Ramos (cell line): ENCODE data around the gene UCP1.

Source experiments
- in situ Hi-C: fragments of 300-500 bp; cut with MboI; formaldehyde crosslinking; loops from one replicate; pipeline ENCODE4 v1.14.3; 2022; ENCODE audit warnings: low sequenced_read_pairs; ENCODE audit not compliant: unreplicated experiment

Gene UCP1, protein sequence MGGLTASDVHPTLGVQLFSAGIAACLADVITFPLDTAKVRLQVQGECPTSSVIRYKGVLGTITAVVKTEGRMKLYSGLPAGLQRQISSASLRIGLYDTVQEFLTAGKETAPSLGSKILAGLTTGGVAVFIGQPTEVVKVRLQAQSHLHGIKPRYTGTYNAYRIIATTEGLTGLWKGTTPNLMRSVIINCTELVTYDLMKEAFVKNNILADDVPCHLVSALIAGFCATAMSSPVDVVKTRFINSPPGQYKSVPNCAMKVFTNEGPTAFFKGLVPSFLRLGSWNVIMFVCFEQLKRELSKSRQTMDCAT

DNA sequence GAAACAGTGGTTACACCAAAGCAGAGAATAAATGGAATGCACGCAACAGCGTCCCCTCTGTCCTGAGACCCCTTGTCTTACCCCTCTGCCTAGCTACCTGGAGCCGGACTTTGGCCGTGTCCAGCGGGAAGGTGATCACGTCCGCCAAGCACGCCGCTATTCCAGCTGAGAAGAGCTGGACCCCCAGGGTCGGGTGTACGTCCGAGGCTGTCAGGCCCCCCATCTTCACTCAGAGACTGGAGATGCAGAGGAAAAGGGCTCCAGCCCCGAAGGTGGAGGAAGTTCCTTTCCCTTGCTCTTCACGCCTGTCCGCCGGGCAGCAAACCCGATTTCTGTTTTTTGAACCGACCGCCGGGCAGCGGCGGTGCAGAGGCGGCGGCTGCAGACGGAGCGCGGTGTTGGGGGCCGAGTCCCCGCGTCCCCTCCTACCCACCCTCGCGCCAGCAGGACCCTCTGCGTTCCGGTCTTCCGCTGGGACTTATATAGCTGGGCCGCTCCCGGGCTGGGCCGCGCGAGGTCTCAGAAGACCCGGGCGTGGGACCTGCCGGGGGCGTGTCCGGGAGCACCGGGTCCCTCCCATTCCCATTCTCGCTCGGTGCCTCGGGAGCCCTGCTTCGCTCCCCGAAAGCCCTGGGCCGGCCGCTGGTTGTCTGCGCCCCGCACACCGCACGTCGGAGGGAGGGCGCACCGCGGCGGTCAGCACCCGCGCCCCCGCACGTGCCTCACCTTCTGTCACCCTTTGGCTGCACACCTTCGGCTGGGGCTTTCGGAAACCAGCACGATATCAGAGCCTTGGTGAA, at the start of gene UCP1:
Gene UCP1 (minus strand): TSS at position 455 of the 800 bp plus-strand sequence. CDS start 232 bp downstream, at position 223.
- in situ Hi-C loops = no loop called here

DNA sequence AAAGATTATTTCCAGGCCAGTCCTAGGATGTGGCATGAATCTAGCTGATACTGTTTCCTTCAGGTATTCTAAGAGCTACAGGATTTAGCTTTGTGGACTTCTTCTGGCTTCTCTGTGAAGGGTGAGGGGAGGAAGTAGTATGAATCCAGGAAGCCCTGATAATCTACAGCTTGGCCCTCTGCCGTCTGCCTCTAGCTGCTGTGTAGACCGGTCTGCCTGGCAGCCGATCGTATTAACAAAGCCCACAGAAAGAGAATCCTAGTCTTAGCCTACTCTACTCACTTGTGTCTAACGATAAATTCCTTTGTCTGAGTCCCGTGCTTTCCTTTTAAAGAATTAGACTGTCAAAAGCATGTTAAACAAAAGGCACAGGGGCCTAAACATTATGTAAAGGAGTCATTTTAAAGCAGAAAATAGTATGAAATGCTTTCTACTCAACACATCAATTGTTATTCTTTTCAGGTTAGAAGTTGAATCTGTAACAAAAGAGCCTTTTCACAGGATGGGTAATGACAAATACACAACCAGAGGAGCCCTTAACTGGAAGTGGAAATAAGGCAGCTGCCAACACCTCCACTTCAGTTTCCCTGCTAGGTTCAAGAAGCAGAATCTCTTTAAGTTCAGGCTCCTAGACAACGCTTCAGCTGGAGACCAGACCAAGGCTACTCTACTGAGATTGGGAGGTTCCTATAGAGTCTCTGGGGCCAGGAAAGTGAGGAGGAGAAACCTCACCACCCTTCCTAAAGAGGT, 48.9 kb upstream of the UCP1 start:
- in situ Hi-C loops = no loop called here

- in situ Hi-C loops = no loop called here
These were observed 46.7 kb upstream of the UCP1 start for GRCh38 chr4:140615451-140615850.

DNA sequence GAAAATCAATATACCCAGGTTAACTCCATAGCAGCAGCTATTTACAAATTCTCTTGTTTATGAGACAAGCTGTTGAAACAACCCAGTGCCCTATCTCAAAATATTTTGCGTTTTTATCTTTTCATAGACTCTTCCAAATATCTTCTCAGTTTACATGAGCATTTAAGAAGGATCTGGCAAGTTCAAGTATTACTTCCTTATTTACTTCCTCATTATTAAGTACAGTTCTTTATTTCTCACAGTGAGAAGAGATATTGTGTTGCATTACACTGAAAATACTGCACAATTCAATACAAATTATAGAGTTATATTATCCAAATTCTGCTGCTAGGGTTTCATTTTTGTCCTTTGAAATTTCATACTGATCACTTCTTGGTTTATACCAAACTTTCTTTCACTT, 43.6 kb upstream of the UCP1 start:
- in situ Hi-C loops = no loop called here

DNA sequence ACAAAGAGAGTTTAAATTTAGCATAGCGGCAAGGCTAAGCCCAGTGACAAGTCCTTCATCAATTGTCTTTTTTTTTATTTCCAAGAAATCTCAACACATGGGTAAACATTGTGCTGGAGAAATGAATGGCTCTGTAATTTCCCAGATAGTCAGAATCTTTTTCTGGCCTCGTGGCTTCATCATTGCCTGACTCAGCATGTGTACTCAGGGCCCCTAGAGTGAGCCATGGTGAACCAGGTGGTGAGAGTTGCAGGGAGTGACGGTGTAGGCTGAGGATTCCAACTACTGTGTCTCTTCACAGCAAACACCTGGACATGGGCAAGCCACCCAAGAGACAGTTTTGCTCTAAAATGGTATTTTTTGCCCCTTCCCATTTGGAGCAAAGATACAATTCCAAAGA, 43.1 kb upstream of the UCP1 start:
- in situ Hi-C loops = no loop called here

DNA sequence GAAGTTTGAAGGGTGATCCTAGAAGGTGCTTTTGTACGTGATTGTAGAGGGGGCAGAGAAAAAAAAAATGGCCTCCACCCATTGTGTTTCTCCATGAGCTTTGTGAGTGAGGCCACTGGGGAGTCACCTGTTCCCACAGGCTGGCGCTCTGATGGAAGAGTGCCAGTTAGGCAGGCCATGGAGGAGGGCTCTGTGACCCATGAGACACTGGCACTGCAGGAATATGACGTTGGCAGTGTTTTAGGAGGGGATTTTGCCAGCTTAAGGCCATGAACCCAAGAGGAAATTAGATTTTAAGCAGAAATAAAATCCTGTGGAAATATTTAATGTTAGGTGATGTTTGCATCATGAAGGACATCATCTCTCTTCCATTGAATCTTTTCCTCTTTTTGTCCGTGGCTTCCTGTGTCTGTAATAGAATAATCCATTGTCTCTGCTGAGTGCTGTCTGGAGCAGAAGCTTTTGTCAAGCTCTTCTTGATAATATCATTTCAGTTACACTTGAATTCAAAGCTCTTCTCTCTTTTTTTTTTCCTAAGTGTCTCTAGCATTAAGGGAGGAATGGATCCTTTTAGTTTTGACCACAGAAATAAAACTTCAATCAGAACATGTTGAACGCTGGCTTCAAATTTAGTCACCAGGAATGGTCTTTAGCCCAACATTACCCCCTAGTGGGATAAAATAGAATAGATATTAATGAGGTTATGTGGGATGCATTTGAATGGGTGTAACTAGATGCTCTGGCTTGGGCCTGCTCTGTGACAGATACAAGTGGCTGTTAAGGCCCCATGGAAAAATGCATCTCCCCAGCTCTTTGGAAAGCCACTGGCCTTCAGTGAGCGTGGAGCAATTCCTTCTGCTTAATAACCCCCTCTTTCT, 41.0 kb upstream of the UCP1 start:
- in situ Hi-C loops = no loop called here

DNA sequence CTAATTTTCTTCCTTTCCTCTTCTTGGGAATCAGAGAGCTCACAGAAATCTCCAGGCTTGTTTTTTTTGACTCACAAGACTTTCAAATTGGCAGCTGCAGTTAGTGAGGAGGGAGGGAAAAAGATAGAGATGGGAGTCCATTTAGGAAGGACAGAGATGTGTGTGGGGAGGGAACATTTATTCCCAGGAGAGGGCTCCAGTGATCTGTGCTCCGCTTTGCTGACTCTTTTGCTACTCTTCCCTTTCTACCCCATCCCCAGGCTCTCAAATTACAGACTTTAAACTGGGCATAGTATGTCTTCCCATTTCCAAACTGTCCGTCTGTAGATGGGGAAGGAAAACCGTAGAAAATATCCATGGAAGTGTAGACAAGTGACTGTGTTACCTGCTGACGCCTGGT, 39.1 kb upstream of the UCP1 start:
- in situ Hi-C loops = no loop called here

- in situ Hi-C loops = no loop called here
These were observed 35.8 kb upstream of the UCP1 start for GRCh38 chr4:140604544-140604943.

DNA sequence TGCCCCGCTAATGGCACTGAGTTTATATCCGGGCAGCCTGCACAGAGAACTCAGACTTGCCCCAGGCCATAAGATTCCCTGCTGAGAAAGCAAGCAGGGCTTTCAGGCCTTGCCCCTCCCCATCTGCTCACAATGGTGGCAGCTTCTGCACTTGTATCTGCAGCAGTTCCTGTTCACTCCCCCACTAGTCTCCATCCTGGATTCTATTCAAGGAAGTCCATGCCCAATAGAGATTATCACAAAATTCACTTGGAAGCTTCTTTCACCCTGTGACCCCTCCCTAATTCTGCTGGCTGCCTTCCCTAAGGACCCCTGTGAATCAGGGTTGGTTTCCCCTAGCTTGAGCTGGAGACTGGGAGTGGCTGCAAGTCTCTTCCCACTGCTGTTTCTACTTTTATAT, 34.5 kb upstream of the UCP1 start:
- in situ Hi-C loops = no loop called here

- in situ Hi-C loops = no loop called here
These were observed 34.0 kb upstream of the UCP1 start for GRCh38 chr4:140602714-140603113.

DNA sequence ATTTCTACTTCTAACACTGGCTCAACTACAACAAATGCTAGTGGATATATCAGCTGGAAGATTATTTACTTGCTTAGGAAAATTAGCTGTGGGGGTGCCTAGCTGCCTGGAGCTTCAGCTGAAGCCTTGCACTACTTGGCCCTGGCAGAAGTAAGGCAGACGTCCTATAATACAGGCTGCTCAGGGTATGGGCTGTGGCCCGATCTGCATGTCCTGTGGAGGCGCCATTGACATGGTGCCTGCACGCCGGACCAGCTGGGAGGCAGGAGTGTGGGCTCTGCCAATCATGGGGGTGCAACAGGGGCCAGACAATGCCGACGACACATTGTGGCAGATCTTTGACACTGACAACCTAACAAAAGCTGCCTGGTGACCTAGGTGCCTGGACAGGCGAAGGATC, 31.6 kb upstream of the UCP1 start:
- in situ Hi-C loops = no loop called here

DNA sequence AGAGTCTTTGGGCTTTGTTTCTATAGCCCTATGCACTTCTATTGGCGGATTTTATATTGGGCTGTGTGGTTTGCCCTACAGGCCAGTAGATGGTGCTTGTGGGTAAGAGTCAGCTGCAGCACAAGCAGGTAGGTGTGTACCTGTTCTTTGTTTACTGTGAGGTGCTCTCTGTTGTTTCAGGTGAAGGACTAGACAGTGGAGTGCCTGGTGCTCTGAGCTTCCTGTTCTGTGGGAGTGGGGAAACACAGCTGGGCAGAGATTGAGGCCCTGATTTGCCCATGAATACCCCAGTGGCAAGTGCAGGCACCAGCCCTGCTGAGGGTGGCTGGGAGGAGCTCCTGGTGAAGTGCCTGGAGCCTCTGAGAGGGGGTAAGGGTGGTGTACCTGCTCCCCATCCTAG, 26.3 kb upstream of the UCP1 start:
- in situ Hi-C loops = no loop called here

- in situ Hi-C loops = no loop called here
These were observed 15.7 kb upstream of the UCP1 start for GRCh38 chr4:140584439-140584838.

GRCh38 chr4:140581078-140581477, 12.3 kb upstream of the UCP1 start:
- in situ Hi-C loops = no loop called here

DNA sequence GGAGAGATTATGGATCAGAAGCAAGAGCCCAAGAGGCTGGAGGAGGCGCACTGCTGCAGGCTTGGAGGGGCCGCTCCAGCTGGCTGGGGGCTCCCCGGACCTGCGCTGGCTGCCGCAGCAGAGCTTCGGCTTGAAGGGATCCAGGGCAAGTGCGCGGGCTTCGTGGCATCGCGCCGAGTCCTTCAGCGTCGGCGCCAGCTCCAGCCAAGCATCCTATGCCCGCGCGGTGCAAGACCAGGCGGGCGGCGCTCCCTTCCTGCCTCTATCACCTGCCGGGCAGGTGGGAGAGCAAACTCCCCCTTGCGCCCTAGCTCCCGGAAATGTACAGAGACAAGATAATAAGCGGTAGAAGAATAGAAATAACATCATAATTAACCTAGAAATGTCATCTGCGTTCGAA, 10.5 kb upstream of the UCP1 start:
- in situ Hi-C loops = no loop called here

- in situ Hi-C loops = no loop called here
These were observed 6.7 kb upstream of the UCP1 start for GRCh38 chr4:140575489-140575888.

DNA sequence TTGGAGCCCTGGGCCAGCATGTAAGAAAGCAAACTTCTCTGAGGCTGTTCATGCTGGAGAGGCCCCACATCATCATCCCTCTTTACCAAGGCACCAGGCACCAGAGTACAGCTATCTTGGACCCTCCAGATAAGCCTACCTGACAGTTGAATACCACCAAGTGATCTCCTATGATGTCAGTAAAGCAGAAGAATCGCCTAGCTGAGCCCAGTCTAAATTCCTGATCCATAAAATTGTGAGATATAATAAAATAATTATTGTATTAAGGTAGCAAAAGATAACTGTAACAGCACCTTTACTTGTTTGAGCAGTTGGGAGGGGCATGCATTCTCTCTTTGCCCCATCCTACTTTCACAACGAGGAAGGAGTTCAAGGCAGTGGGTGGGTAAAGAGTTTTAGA, 2.9 kb upstream of the UCP1 start:
- in situ Hi-C loops = no loop called here

GRCh38 chr4:140569307-140569638, 512 bp upstream of the UCP1 start:
- in situ Hi-C loops = no loop called here

DNA sequence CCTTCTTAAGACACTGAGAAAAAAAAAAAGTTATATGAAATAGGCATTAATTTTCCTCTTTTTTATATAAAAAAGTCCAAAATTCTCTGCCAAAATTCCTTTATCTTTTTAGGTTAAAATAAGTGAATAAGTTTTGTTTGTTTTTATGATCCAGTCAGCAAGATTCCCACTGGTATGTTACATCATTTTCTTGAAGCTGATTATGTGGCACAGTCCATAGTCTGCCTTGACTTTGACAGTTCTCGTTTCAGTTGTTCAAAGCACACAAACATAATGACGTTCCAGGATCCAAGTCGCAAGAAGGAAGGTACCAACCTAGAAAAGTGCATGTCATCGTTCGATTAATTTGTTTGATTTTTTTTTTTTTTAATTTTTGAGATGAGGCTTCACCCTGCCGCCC, 9.1 kb downstream of the UCP1 start:
- in situ Hi-C loops = no loop called here

DNA sequence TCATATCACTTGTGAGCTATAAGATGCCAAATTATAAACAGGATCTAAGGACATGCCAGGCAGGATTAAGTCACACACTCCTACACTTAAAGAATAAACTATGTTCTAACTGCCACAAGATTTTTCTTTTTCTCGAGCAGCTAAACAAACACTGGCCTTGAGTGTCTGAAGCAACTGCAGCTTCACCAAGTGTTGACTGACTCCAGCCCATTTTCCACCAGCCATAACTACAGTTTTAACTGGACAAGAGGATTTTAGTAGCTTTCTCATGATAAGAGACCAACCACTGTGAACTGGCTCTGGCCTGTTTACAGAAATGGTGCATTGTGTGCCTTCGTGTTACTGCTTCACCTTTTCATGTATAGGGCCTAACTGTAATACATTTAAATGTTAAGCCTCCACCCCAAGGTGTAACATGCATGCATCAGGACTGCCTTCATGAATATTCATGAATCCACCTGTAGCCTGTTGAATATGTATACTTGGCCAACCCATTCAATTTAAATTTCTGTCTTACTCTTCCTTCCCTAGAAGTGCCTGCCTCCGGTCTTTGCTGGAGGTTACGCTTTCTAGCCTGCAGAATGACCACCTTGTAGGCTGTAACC, 10.8 kb downstream of the UCP1 start:
- in situ Hi-C loops = no loop called here
